Body of pancreas (tissue), 4 donors: ENCODE results near the gene CDKN1C. TPM values are rescaled to one million over a fixed set of nuclear protein-coding genes. Genes with fewer than 3 reads are reported as not detected.

Experiments
- ATAC-seq: fragments of 150-250 bp; one replicate; pipeline ENCODE4 v1.9.1; 2016
- DNase-seq, 4 donors: peaks; one replicate each; pipeline ENCODE4 v3.0.0-alpha.2; 2019
- H3K27ac ChIP-seq, 4 donors: fragments of 200-600 bp; sonication (generic); 1 replicate in 3 of 4; 2 replicates in 1 of 4; pipeline versions ENCODE4 v1.5.1 to v1.6.1; 2016 to 2019; ENCODE audit warnings: mild to moderate bottlenecking in 1 of 4, mixed read lengths in 1 of 4, moderate library complexity in 1 of 4
- H3K27me3 ChIP-seq, 2 donors: fragments of 200-600 bp; sonication (generic); one replicate each; pipeline ENCODE4 v1.6.0; 2016; ENCODE audit warnings: mild to moderate bottlenecking in 1 of 2
- H3K36me3 ChIP-seq, 2 donors: fragments of 200-600 bp; sonication (generic); replicated peaks in 1 of 2; 2 replicates each; pipeline ENCODE4 v1.5.1; 2016; ENCODE audit warnings: low read depth in 2 of 2; ENCODE audit not compliant: insufficient read depth in 1 of 2
- H3K4me1 ChIP-seq: fragments of 200-600 bp; sonication (generic); one replicate; pipeline ENCODE4 v1.6.0; 2016
- H3K4me3 ChIP-seq, 2 donors: fragments of 200-600 bp; sonication (generic); 1 replicate in 1 of 2; 2 replicates in 1 of 2; pipeline ENCODE4 v1.5.1; 2016 to 2019
- H3K9me3 ChIP-seq, 3 donors: fragments of 200-600 bp; sonication (generic); 1 replicate in 2 of 3; 2 replicates in 1 of 3; pipeline ENCODE4 v1.5.1; 2016
- CTCF ChIP-seq, 7 experiments: fragments of 450-650 bp in 4 of 7; fragments of 200-600 bp in 3 of 7; sonication (generic) in 3 of 7; IDR thresholded peaks; one replicate each; pipeline ENCODE4 v1.5.1; 2016 to 2019; ENCODE audit warnings: antibody characterized with exemption in 7 of 7
- POLR2A ChIP-seq, 3 donors: fragments of 450-650 bp; IDR thresholded peaks; one replicate each; pipeline ENCODE4 v1.6.1; 2016; ENCODE audit warnings: antibody characterized with exemption in 3 of 3, mild to moderate bottlenecking in 2 of 3
- WGBS, 2 donors: methylation state at CpG; one replicate each; pipeline ENCODE4 v1.1.5; 2017; 5-methylcytosine and 5-hydroxymethylcytosine counted together
- intact Hi-C: fragments of 100-400 bp; cut with DNase I; formaldehyde crosslinking; loops from one replicate; pipeline ENCODE4 v1.15.1; 2023
- total RNA-seq, 2 donors: library from RNA; depleted of rRNA; stranded (reverse); fragments of >200 nt; gene quantifications; one replicate each; pipeline ENCODE4 v1.1.0, GENCODE V29; 2016

Gene CDKN1C
- total RNA-seq, 2 donors from 2014 or later = 35.3 to 231 TPM

- ATAC-seq (no peak), DNase-seq (no peak)
- no peak for TF ChIP-seq POLR2A (IDR thresholded peaks at IDR 0.05)
- TF ChIP-seq CTCF (IDR thresholded peaks at IDR 0.05) = no peak
- H3K27ac ChIP-seq = no peak overlapping the region
- intact Hi-C loops = no loop called here
- no peaks in the 10 kb centered on the region for H3K4me1 ChIP-seq
- no peaks in the 10 kb centered on the region for H3K36me3 ChIP-seq
- 91 to 96% methylated on average over 7 to 8 of the region's 8 CpGs for WGBS, 2 donors
- H3K27me3 ChIP-seq = no peaks in the 10 kb centered on the region
- no peaks in the 10 kb centered on the region for H3K9me3 ChIP-seq
- H3K4me3 ChIP-seq = no peak overlapping the region
Observed at GRCh38 chr11:2855162-2855561, 30.4 kb downstream of the CDKN1C start.

GRCh38 chr11:2853997-2854560 lies 31.5 kb downstream of the CDKN1C start:
- intact Hi-C loops = no loop called here
- Histone ChIP-seq H3K27ac (no peak overlapping the region), H3K36me3 (no peaks in the 10 kb centered on the region), H3K9me3 (no peaks in the 10 kb centered on the region), H3K27me3 (no peaks in the 10 kb centered on the region), H3K4me3 (no peak overlapping the region), H3K4me1 (no peaks in the 10 kb centered on the region)
- ATAC-seq = no peak
- TF ChIP-seq POLR2A (IDR thresholded peaks at IDR 0.05) (no peak), CTCF (IDR thresholded peaks at IDR 0.05) (no peak)
- DNase-seq = no peak
- 91 to 96% methylated on average over 6 to 7 of the region's 7 CpGs for WGBS, 2 donors

- WGBS, 2 donors = 95 to 98% methylated on average over 12 of the region's 12 CpGs
- TF ChIP-seq POLR2A (IDR thresholded peaks at IDR 0.05) (no peak), CTCF (IDR thresholded peaks at IDR 0.05) (no peak)
- H3K36me3 ChIP-seq = no peaks in the 10 kb centered on the region
- ATAC-seq (no peak), DNase-seq (no peak)
- no peaks in the 10 kb centered on the region for H3K27me3 ChIP-seq
- H3K4me3 ChIP-seq = no peak overlapping the region
- intact Hi-C loops = no loop called here
- no peaks in the 10 kb centered on the region for H3K9me3 ChIP-seq
- no peaks in the 10 kb centered on the region for H3K4me1 ChIP-seq
- no peak overlapping the region for H3K27ac ChIP-seq
Observed at GRCh38 chr11:2853401-2853800, 32.2 kb downstream of the CDKN1C start.

DNA sequence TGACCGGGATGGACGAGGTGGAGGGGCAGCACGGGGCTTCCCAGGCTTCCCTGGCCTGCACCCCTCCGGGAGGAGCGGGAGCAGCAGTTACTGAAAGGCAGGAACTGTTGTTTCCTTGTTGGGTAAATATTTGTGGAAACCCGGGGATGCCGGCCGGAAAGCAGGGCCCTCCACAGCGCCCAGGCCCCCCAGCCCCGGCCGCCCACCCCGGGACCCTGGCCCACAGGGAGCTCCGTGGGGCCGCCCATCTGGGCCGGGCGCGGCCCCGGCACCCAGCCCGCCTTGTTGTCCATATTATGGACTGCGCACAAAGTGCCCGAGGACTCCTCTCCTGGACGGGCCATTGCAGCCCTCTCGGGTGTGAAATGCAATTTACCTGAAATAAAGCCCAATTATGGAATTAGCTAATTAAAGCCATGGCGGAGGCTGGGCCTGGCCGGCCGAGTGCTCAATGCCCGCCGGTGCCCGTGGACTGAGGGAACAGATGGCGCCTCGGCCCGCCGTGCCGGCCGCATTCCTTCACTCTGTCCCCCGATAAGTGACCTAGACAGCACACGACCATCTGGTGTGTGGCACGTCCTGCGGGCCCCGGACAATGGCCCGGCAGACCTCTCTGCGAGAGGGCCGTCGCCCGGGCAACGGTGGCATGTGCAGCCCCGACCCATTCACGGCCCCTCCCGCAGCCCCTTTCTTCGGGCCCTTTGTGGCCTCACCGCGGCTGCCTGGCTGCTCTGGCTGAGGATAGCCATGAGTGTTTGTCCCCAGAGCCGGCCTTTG lies 35.4 kb downstream of the CDKN1C start:
- no peaks in the 10 kb centered on the region for H3K36me3 ChIP-seq
- no peak for DNase-seq
- intact Hi-C loops = no loop called here

More for the DNA sequence above, 35.4 kb downstream of the CDKN1C start:
- WGBS, 2 donors = 57 to 62% methylated on average over 21 to 44 of the region's 53 CpGs
- TF ChIP-seq POLR2A (IDR thresholded peaks at IDR 0.05) (no peak), CTCF (IDR thresholded peaks at IDR 0.05) (no peak)
- H3K9me3 ChIP-seq = no peaks in the 10 kb centered on the region
- H3K27me3 ChIP-seq = no peaks in the 10 kb centered on the region
- no peak overlapping the region for H3K4me3 ChIP-seq
- no peak overlapping the region for H3K27ac ChIP-seq
- no peak for ATAC-seq
- no peaks in the 10 kb centered on the region for H3K4me1 ChIP-seq
